ENCODE data around the gene GPR146.

GPR146 gene

GRCh38 chr7:1092806-1093501 is 48.6 kb downstream of the GPR146 start:
- H3K4me3 ChIP-seq (ENCODE audit: extremely low read depth, insufficient read depth, low read length, poor library complexity, severe bottlenecking), result no peak overlapping the region
- peaks cover 41% of the 10 kb centered on the region for H3K4me1 ChIP-seq (ENCODE audit: control insufficient read depth, insufficient read depth, low read length, poor library complexity, severe bottlenecking)
- WGBS, 2 experiments (ENCODE audit: insufficient coverage in 2 of 2), result 94 to 95% methylated on average over 39 to 40 of the region's 40 CpGs
- H3K27ac ChIP-seq (ENCODE audit: low read depth, low read length, severe bottlenecking), result no peak overlapping the region
- no peaks in the 10 kb centered on the region for H3K9me3 ChIP-seq (ENCODE audit: control insufficient read depth, low read length)
- peaks cover 17% of the 10 kb centered on the region for H3K36me3 ChIP-seq (ENCODE audit: control insufficient read depth, insufficient read depth, low read length)

DNA sequence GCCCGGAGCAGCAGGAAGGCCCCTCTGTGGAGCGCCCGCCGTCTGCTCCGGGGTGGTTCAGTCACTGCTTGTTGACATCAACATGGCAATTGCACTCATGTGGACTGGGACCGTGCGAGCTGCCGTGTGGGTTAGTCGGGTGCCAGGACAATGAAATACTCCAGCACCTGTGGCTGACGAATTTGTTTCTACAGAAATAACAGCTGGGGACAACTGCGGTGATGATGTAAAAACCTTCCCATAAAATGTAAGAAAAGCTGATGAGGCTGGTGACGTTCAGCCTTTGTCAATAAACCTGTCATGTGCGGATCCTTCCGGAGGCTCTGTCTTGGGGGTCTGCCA is 49.1 kb downstream of the GPR146 start:
- no peak overlapping the region for H3K27ac ChIP-seq (ENCODE audit: low read depth, low read length, severe bottlenecking)
- peaks cover 36% of the 10 kb centered on the region for H3K4me1 ChIP-seq (ENCODE audit: control insufficient read depth, insufficient read depth, low read length, poor library complexity, severe bottlenecking)
- no peaks in the 10 kb centered on the region for H3K9me3 ChIP-seq (ENCODE audit: control insufficient read depth, low read length)
- H3K36me3 ChIP-seq (ENCODE audit: control insufficient read depth, insufficient read depth, low read length), result peaks cover 22% of the 10 kb centered on the region
- no peak overlapping the region for H3K4me3 ChIP-seq (ENCODE audit: extremely low read depth, insufficient read depth, low read length, poor library complexity, severe bottlenecking)
- WGBS, 2 experiments (ENCODE audit: insufficient coverage in 2 of 2), result 95 to 96% methylated on average over 10 to 11 of the region's 14 CpGs

DNA sequence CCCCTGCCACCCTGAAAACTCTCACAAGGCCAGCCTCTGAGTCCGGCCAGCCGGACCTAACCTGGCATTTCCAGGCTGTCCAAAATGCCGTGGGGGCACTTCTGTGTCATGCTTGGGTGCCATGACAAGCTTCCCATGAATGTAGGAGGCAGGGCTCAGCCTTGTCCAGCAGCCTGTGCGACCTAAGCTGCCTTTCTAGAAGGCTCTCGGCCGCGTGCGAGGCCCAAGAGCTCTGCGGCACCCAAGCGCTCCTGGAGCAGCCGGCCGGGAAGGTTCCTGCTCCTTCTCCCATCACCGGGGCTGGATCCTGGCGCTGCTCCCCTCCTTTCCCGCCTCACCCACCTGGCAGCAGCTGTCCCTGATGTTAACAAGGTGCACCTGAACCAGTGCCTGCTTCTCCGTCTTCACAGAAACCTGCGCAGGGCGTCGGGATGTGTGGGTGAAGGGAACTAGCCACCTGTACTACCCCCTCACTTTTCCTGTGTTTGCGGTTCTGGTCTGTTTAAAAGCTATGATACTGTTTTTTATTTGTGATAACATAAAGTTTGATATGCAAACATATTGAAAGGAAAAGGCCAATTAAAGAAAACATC is 49.7 kb downstream of the GPR146 start:
- WGBS, 2 experiments (ENCODE audit: insufficient coverage in 2 of 2), result 92 to 93% methylated on average over 15 to 19 of the region's 20 CpGs
- H3K9me3 ChIP-seq (ENCODE audit: control insufficient read depth, low read length), result no peaks in the 10 kb centered on the region
- H3K27ac ChIP-seq (ENCODE audit: low read depth, low read length, severe bottlenecking), result no peak overlapping the region
- peaks cover 27% of the 10 kb centered on the region for H3K36me3 ChIP-seq (ENCODE audit: control insufficient read depth, insufficient read depth, low read length)
- H3K4me3 ChIP-seq (ENCODE audit: extremely low read depth, insufficient read depth, low read length, poor library complexity, severe bottlenecking), result no peak overlapping the region
- H3K4me1 ChIP-seq (ENCODE audit: control insufficient read depth, insufficient read depth, low read length, poor library complexity, severe bottlenecking), result peaks cover 31% of the 10 kb centered on the region

GRCh38 chr7:1094870-1095269 is 50.5 kb downstream of the GPR146 start:
- H3K36me3 ChIP-seq (ENCODE audit: control insufficient read depth, insufficient read depth, low read length), result peaks cover 35% of the 10 kb centered on the region
- no peaks in the 10 kb centered on the region for H3K9me3 ChIP-seq (ENCODE audit: control insufficient read depth, low read length)
- H3K4me3 ChIP-seq (ENCODE audit: extremely low read depth, insufficient read depth, low read length, poor library complexity, severe bottlenecking), result no peak overlapping the region
- no peak overlapping the region for H3K27ac ChIP-seq (ENCODE audit: low read depth, low read length, severe bottlenecking)
- peaks cover 26% of the 10 kb centered on the region for H3K4me1 ChIP-seq (ENCODE audit: control insufficient read depth, insufficient read depth, low read length, poor library complexity, severe bottlenecking)
- 97 to 99% methylated on average over 11 to 14 of the region's 14 CpGs for WGBS, 2 experiments (ENCODE audit: insufficient coverage in 2 of 2)

GRCh38 chr7:1095621-1096155 is 51.3 kb downstream of the GPR146 start:
- peaks cover 36% of the 10 kb centered on the region for H3K36me3 ChIP-seq (ENCODE audit: control insufficient read depth, insufficient read depth, low read length)
- no peak overlapping the region for H3K4me3 ChIP-seq (ENCODE audit: extremely low read depth, insufficient read depth, low read length, poor library complexity, severe bottlenecking)
- 93 to 95% methylated on average over 22 to 23 of the region's 23 CpGs for WGBS, 2 experiments (ENCODE audit: insufficient coverage in 2 of 2)
- H3K27ac ChIP-seq (ENCODE audit: low read depth, low read length, severe bottlenecking), result no peak overlapping the region
- peaks cover 28% of the 10 kb centered on the region for H3K4me1 ChIP-seq (ENCODE audit: control insufficient read depth, insufficient read depth, low read length, poor library complexity, severe bottlenecking)
- H3K9me3 ChIP-seq (ENCODE audit: control insufficient read depth, low read length), result no peaks in the 10 kb centered on the region

GRCh38 chr7:1096156-1097119 is 52.1 kb downstream of the GPR146 start:
- 92 to 93% methylated on average over 39 of the region's 44 CpGs for WGBS, 2 experiments (ENCODE audit: insufficient coverage in 2 of 2)
- H3K4me1 ChIP-seq (ENCODE audit: control insufficient read depth, insufficient read depth, low read length, poor library complexity, severe bottlenecking), result peaks cover 27% of the 10 kb centered on the region
- H3K4me3 ChIP-seq (ENCODE audit: extremely low read depth, insufficient read depth, low read length, poor library complexity, severe bottlenecking), result no peak overlapping the region
- H3K9me3 ChIP-seq (ENCODE audit: control insufficient read depth, low read length), result no peaks in the 10 kb centered on the region
- peaks cover 32% of the 10 kb centered on the region for H3K36me3 ChIP-seq (ENCODE audit: control insufficient read depth, insufficient read depth, low read length)
- H3K27ac ChIP-seq (ENCODE audit: low read depth, low read length, severe bottlenecking), result no peak overlapping the region

- WGBS, 2 experiments (ENCODE audit: insufficient coverage in 2 of 2), result 93 to 95% methylated on average over 6 to 10 of the region's 13 CpGs
- Histone ChIP-seq H3K4me3 (ENCODE audit: extremely low read depth, insufficient read depth, low read length, poor library complexity, severe bottlenecking) (no peak overlapping the region), H3K36me3 (ENCODE audit: control insufficient read depth, insufficient read depth, low read length) (peaks cover 26% of the 10 kb centered on the region), H3K9me3 (ENCODE audit: control insufficient read depth, low read length) (no peaks in the 10 kb centered on the region), H3K4me1 (ENCODE audit: control insufficient read depth, insufficient read depth, low read length, poor library complexity, severe bottlenecking) (peaks cover 26% of the 10 kb centered on the region), H3K27ac (ENCODE audit: low read depth, low read length, severe bottlenecking) (no peak overlapping the region)
Observed at GRCh38 chr7:1097120-1097504, 52.8 kb downstream of the GPR146 start.

DNA sequence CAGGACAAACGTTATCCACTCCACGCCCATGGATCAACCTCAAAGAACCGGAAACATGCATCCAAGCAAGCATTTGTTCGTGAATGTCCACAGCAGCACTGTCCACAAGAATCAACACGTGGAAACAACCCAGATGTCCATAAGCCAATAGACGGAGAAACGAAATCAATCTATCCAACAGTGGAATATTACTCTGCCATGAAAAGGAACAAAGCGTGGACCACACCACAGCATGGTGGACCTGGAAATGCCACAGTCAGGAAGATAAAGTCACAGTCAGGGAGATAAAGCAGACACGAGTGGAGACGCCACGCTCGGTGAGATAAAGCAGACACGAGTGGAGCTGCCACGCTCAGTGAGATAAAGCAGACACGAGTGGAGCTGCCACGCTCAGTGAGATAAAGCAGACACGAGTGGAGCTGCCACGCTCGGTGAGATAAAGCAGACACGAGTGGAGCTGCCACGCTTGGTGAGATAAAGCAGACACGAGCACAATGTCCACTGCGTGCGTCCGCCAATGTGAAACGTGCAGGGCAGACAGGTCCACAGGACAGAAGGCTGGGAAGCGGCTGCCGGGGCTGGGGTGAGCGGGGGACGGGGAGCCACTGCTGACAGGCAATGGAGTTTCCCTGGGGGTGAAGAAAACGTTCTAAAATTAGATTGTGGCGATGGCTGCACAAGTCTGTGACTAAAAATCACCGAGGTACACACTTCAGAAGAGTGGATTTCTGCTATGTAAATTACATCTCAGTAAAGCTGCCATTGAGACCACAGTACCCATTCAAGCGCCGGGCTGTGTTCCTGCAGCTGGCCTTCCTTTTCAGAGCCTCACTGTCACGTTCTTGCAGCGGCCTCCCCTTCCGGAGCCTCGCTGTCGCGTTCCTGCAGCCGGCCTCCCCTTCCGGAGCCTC is 54.2 kb downstream of the GPR146 start:
- Histone ChIP-seq H3K4me3 (ENCODE audit: extremely low read depth, insufficient read depth, low read length, poor library complexity, severe bottlenecking) (no peak overlapping the region), H3K36me3 (ENCODE audit: control insufficient read depth, insufficient read depth, low read length) (peaks cover 25% of the 10 kb centered on the region), H3K27ac (ENCODE audit: low read depth, low read length, severe bottlenecking) (no peak overlapping the region), H3K9me3 (ENCODE audit: control insufficient read depth, low read length) (no peaks in the 10 kb centered on the region), H3K4me1 (ENCODE audit: control insufficient read depth, insufficient read depth, low read length, poor library complexity, severe bottlenecking) (peaks cover 26% of the 10 kb centered on the region)
- WGBS, 2 experiments (ENCODE audit: insufficient coverage in 2 of 2), result 93 to 96% methylated on average over 39 of the region's 43 CpGs

- WGBS, 2 experiments (ENCODE audit: insufficient coverage in 2 of 2), result 94 to 96% methylated on average over 12 to 26 of the region's 26 CpGs
- H3K36me3 ChIP-seq (ENCODE audit: control insufficient read depth, insufficient read depth, low read length), result peaks cover 22% of the 10 kb centered on the region
- peaks cover 26% of the 10 kb centered on the region for H3K4me1 ChIP-seq (ENCODE audit: control insufficient read depth, insufficient read depth, low read length, poor library complexity, severe bottlenecking)
- H3K9me3 ChIP-seq (ENCODE audit: control insufficient read depth, low read length), result no peaks in the 10 kb centered on the region
- no peak overlapping the region for H3K4me3 ChIP-seq (ENCODE audit: extremely low read depth, insufficient read depth, low read length, poor library complexity, severe bottlenecking)
- no peak overlapping the region for H3K27ac ChIP-seq (ENCODE audit: low read depth, low read length, severe bottlenecking)
Observed at GRCh38 chr7:1099154-1099542, 54.8 kb downstream of the GPR146 start.

DNA sequence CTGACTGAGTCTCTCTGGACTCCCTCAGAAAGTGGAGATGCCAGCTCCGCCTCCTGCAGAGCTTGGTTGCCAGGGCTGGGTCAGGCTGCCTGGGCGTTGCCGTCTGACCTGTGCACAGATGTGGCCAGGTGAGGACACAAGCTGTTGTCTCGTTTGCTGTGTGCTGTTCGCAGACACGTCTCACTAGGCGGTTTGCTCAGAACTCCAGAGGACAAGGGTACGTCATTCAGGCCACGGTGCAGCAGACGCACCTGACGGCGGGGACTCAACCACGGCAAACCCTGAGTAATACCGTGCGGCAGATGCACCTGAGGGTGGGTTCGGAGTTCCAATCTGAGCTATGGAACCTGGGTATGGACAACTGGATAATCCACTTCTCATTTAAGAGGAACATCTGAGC is 55.3 kb downstream of the GPR146 start:
- H3K27ac ChIP-seq (ENCODE audit: low read depth, low read length, severe bottlenecking), result no peak overlapping the region
- peaks cover 26% of the 10 kb centered on the region for H3K4me1 ChIP-seq (ENCODE audit: control insufficient read depth, insufficient read depth, low read length, poor library complexity, severe bottlenecking)
- 97 to 98% methylated on average over 15 to 16 of the region's 16 CpGs for WGBS, 2 experiments (ENCODE audit: insufficient coverage in 2 of 2)
- H3K4me3 ChIP-seq (ENCODE audit: extremely low read depth, insufficient read depth, low read length, poor library complexity, severe bottlenecking), result no peak overlapping the region
- H3K36me3 ChIP-seq (ENCODE audit: control insufficient read depth, insufficient read depth, low read length), result peaks cover 20% of the 10 kb centered on the region
- no peaks in the 10 kb centered on the region for H3K9me3 ChIP-seq (ENCODE audit: control insufficient read depth, low read length)

Measured in mesodermal cell (in vitro differentiated cells).